Astrocyte of the hippocampus (primary cell): ENCODE results near the gene ATP6V1C2.
"Not testable (repeated sequence)": the region's sequence is repeated elsewhere in the genome, so short reads cannot be mapped to it uniquely, and the experiment has no call there.

Experiments used
- DNase-seq: peaks from one replicate; pipeline ENCODE4 v3.0.0; 2011; ENCODE audit warnings: low read depth, low spot score

ATP6V1C2 gene

GRCh38 chr2:10813163-10814138 lies 92.0 kb downstream of the ATP6V1C2 start:
- DNase-seq, result not testable (repeated sequence)

GRCh38 chr2:10814142-10814541 lies 92.7 kb downstream of the ATP6V1C2 start:
- no peak for DNase-seq

- DNase-seq, result no peak
Observed at GRCh38 chr2:10814571-10815331, 93.3 kb downstream of the ATP6V1C2 start.

GRCh38 chr2:10817413-10817812 lies 96.0 kb downstream of the ATP6V1C2 start:
- DNase-seq, result no peak

GRCh38 chr2:10818305-10818704 lies 96.9 kb downstream of the ATP6V1C2 start:
- not testable (repeated sequence) for DNase-seq

- DNase-seq, result no peak
Observed at GRCh38 chr2:10818984-10819383, 97.6 kb downstream of the ATP6V1C2 start.

- no peak for DNase-seq
Observed at GRCh38 chr2:10819714-10820314, 98.4 kb downstream of the ATP6V1C2 start.

- no peak for DNase-seq
Observed at GRCh38 chr2:10820562-10820961, 99.1 kb downstream of the ATP6V1C2 start.

GRCh38 chr2:10820978-10821695 lies 99.7 kb downstream of the ATP6V1C2 start:
- no peak for DNase-seq

- DNase-seq, result no peak
Observed at GRCh38 chr2:10824191-10824590, 102.8 kb downstream of the ATP6V1C2 start.

- DNase-seq, result no peak
Observed at GRCh38 chr2:10826026-10826425, 104.6 kb downstream of the ATP6V1C2 start.

- no peak for DNase-seq
Observed at GRCh38 chr2:10826625-10827024, 105.2 kb downstream of the ATP6V1C2 start.

GRCh38 chr2:10828346-10828745 lies 106.9 kb downstream of the ATP6V1C2 start:
- no peak for DNase-seq

GRCh38 chr2:10829299-10829698 lies 107.9 kb downstream of the ATP6V1C2 start:
- no peak for DNase-seq

- no peak for DNase-seq
Observed at GRCh38 chr2:10830203-10830602, 108.8 kb downstream of the ATP6V1C2 start.

- no peak for DNase-seq
Observed at GRCh38 chr2:10830641-10831399, 109.4 kb downstream of the ATP6V1C2 start.

- no peak for DNase-seq
Observed at GRCh38 chr2:10831400-10831985, 110.1 kb downstream of the ATP6V1C2 start.

GRCh38 chr2:10832203-10832936 lies 110.9 kb downstream of the ATP6V1C2 start:
- DNase-seq, result peak; percentile 92

GRCh38 chr2:10833021-10833420 lies 111.6 kb downstream of the ATP6V1C2 start:
- no peak for DNase-seq
